Keratinocyte (primary cell): ENCODE measurements around the gene GRIK2. TPM values are rescaled to one million over a fixed set of nuclear protein-coding genes. Genes with fewer than 3 reads are reported as not detected.

Experiments
- DNase-seq: peaks from one replicate; pipeline ENCODE4 v3.0.0-alpha.2; 2011; ENCODE audit warnings: low read depth, missing footprints, low spot score
- FAIRE-seq: peaks from 2 replicates; lab custom pipeline; 2011; peaks lifted over from hg19 to GRCh38; lab: Jason Lieb, UNC
- H2AFZ ChIP-seq: 2 replicates; pipeline ENCODE4 v1.6.0; 2012; ENCODE audit warnings: low read length, control low read depth, inconsistent platforms; ENCODE audit not compliant: control insufficient read depth
- H3K27ac ChIP-seq: 2 replicates; pipeline ENCODE4 v1.5.1; 2011; ENCODE audit warnings: low read length; ENCODE audit not compliant: control insufficient read depth, insufficient read depth
- H3K27me3 ChIP-seq: 3 replicates; pipeline ENCODE4 v1.6.0; 2011; ENCODE audit warnings: low read length; ENCODE audit not compliant: control insufficient read depth, insufficient read depth; ENCODE audit errors: extremely low read depth
- H3K36me3 ChIP-seq, 2 experiments: 2 replicates in 1 of 2; 3 replicates in 1 of 2; pipeline ENCODE4 v1.5.1; 2011; ENCODE audit warnings: low read length in 2 of 2, mild to moderate bottlenecking in 1 of 2; ENCODE audit not compliant: control insufficient read depth in 2 of 2, insufficient read depth in 2 of 2; ENCODE audit errors: extremely low read depth in 1 of 2
- H3K4me1 ChIP-seq: 3 replicates; pipeline ENCODE4 v1.5.1; 2011; ENCODE audit warnings: low read length; ENCODE audit not compliant: control insufficient read depth, insufficient read depth; ENCODE audit errors: extremely low read depth
- H3K4me2 ChIP-seq: 3 replicates; pipeline ENCODE4 v1.6.0; 2011; ENCODE audit warnings: low read depth, low read length; ENCODE audit not compliant: control insufficient read depth, insufficient read depth; ENCODE audit errors: extremely low read depth
- H3K4me3 ChIP-seq, 3 experiments: fragments of 200-600 bp in 1 of 3; sonication (generic) in 1 of 3; 2 replicates in 2 of 3; 3 replicates in 1 of 3; pipeline ENCODE4 v1.5.1; 2011 to 2016; ENCODE audit warnings: low read length in 3 of 3, mild to moderate bottlenecking in 3 of 3, control low read depth in 2 of 3, inconsistent platforms in 1 of 3, low read depth in 1 of 3, mixed read lengths in 1 of 3, mixed run types in 1 of 3, moderate library complexity in 1 of 3; ENCODE audit not compliant: control insufficient read depth in 2 of 3, insufficient read depth in 2 of 3; ENCODE audit errors: extremely low read depth in 1 of 3
- H3K79me2 ChIP-seq: 2 replicates; pipeline ENCODE4 v1.6.0; 2012; ENCODE audit warnings: low read length; ENCODE audit not compliant: control insufficient read depth, insufficient read depth
- H3K9ac ChIP-seq: 3 replicates; pipeline ENCODE4 v1.6.0; 2011; ENCODE audit warnings: low read length; ENCODE audit not compliant: control insufficient read depth, insufficient read depth; ENCODE audit errors: extremely low read depth
- H3K9me1 ChIP-seq: 3 replicates; pipeline ENCODE4 v1.6.0; 2011; ENCODE audit warnings: low read length; ENCODE audit not compliant: control insufficient read depth, insufficient read depth; ENCODE audit errors: extremely low read depth
- H3K9me3 ChIP-seq: 2 replicates; pipeline ENCODE4 v1.5.1; 2012; ENCODE audit warnings: low read depth, low read length; ENCODE audit not compliant: control insufficient read depth
- H4K20me1 ChIP-seq: 3 replicates; pipeline ENCODE4 v1.6.0; 2011; ENCODE audit warnings: low read length; ENCODE audit not compliant: control insufficient read depth, insufficient read depth; ENCODE audit errors: extremely low read depth
- EZH2 ChIP-seq: IDR thresholded peaks from one replicate; pipeline ENCODE4 v1.6.1; 2012; ENCODE audit warnings: inconsistent platforms, mild to moderate bottlenecking, low read length, moderate library complexity
- dilution Hi-C: fragments of 300-500 bp; cut with MboI; formaldehyde crosslinking; loops from one replicate; pipeline ENCODE4 v1.7.0; 2020; ENCODE audit warnings: low sequenced_read_pairs; ENCODE audit not compliant: extremely low pct_ligation_motif_present
- polyA plus RNA-seq, 5 experiments: library from polyadenylated mRNA; depleted of rRNA in 3 of 5; stranded (reverse) in 3 of 5; stranded (forward) in 1 of 5; unstranded in 1 of 5; fragments of >200 nt; gene quantifications; 1 replicate in 1 of 5; 2 replicates in 3 of 5; 3 replicates in 1 of 5; pipeline versions ENCODE4 v1.2.1 to v1.2.3, GENCODE V29; 2011 to 2012; ENCODE audit warnings: missing spikeins in 2 of 5, low read depth in 1 of 5, low replicate concordance in 1 of 5
- TF ChIP-seq, protein P1 (sequence below), 3 experiments: IDR thresholded peaks in 1 of 3; conservative IDR thresholded peaks in 1 of 3; optimal IDR thresholded peaks in 1 of 3; 2 replicates in 2 of 3; 3 replicates in 1 of 3; pipeline versions ENCODE3 to v1.5.1; 2011; ENCODE audit warnings: low read length in 3 of 3, mild to moderate bottlenecking in 3 of 3, moderate library complexity in 2 of 3, control low read depth in 1 of 3, inconsistent platforms in 1 of 3; ENCODE audit not compliant: insufficient read depth in 2 of 3; ENCODE audit errors: extremely low read depth in 1 of 3

GRIK2 gene
- polyA plus RNA-seq, 1 donor (not counting 4 experiments of a cell fraction or from before 2014, with no cell fraction given), result 0.01 TPM

GRCh38 chr6:101554231-101554630 is 160.7 kb downstream of the GRIK2 start:
- Histone ChIP-seq H3K9ac (no peak overlapping the region), H3K9me1 (no peaks in the 10 kb centered on the region), H4K20me1 (no peaks in the 10 kb centered on the region), H3K4me2 (no peak overlapping the region), H3K9me3 (no peaks in the 10 kb centered on the region), H3K79me2 (no peaks in the 10 kb centered on the region), H2AFZ (no peak overlapping the region), H3K36me3 (no peaks in the 10 kb centered on the region), H3K27me3 (no peaks in the 10 kb centered on the region), H3K4me3 (no peak overlapping the region), H3K27ac (no peak overlapping the region), H3K4me1 (no peaks in the 10 kb centered on the region)
- FAIRE-seq (no peak), DNase-seq (no peak)
- dilution Hi-C loops, result no loop called here
- TF ChIP-seq, protein P1, sequence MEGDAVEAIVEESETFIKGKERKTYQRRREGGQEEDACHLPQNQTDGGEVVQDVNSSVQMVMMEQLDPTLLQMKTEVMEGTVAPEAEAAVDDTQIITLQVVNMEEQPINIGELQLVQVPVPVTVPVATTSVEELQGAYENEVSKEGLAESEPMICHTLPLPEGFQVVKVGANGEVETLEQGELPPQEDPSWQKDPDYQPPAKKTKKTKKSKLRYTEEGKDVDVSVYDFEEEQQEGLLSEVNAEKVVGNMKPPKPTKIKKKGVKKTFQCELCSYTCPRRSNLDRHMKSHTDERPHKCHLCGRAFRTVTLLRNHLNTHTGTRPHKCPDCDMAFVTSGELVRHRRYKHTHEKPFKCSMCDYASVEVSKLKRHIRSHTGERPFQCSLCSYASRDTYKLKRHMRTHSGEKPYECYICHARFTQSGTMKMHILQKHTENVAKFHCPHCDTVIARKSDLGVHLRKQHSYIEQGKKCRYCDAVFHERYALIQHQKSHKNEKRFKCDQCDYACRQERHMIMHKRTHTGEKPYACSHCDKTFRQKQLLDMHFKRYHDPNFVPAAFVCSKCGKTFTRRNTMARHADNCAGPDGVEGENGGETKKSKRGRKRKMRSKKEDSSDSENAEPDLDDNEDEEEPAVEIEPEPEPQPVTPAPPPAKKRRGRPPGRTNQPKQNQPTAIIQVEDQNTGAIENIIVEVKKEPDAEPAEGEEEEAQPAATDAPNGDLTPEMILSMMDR (optimal IDR thresholded peaks at IDR 0.05 in 1 of 3, IDR thresholded peaks at IDR 0.05 in 1 of 3, conservative IDR thresholded peaks at IDR 0.05 in 1 of 3; ENCODE audit: extremely low read depth in 1 of 3, insufficient read depth in 2 of 3, low read length in 3 of 3), result no peak
- no peak for TF ChIP-seq EZH2

GRCh38 chr6:101558712-101559111 is 165.2 kb downstream of the GRIK2 start:
- H3K79me2 ChIP-seq, result no peaks in the 10 kb centered on the region
- TF ChIP-seq, protein P1 (optimal IDR thresholded peaks at IDR 0.05 in 1 of 3, IDR thresholded peaks at IDR 0.05 in 1 of 3, conservative IDR thresholded peaks at IDR 0.05 in 1 of 3; ENCODE audit: extremely low read depth in 1 of 3, insufficient read depth in 2 of 3, low read length in 3 of 3), result no peak
- no peak for TF ChIP-seq EZH2
- no peak overlapping the region for H3K27ac ChIP-seq
- H3K36me3 ChIP-seq, result no peaks in the 10 kb centered on the region
- H3K4me1 ChIP-seq, result no peaks in the 10 kb centered on the region
- FAIRE-seq (no peak), DNase-seq (no peak)
- H4K20me1 ChIP-seq, result no peaks in the 10 kb centered on the region
- no peaks in the 10 kb centered on the region for H3K9me1 ChIP-seq
- no peak overlapping the region for H3K4me3 ChIP-seq
- dilution Hi-C loops, result no loop called here
- no peak overlapping the region for H3K9ac ChIP-seq
- H3K4me2 ChIP-seq, result no peak overlapping the region
- no peaks in the 10 kb centered on the region for H3K27me3 ChIP-seq
- no peaks in the 10 kb centered on the region for H3K9me3 ChIP-seq
- H2AFZ ChIP-seq, result no peak overlapping the region
